NCI-H187 (cell line): ENCODE measurements around the gene PRR22.
"Not testable (repeated sequence)": the region's sequence is repeated elsewhere in the genome, so short reads cannot be mapped to it uniquely, and the experiment has no call there.

Source experiments
- DNase-seq, 2 experiments: peaks; one replicate each; lab custom pipeline; 2025; lab: John Stamatoyannopoulos, UW

PRR22 gene

GRCh38 chr19:5751709-5752108, 32.8 kb downstream of the PRR22 start:
- DNase-seq, result no peak

- no peak for DNase-seq
These were observed 35.0 kb downstream of the PRR22 start for GRCh38 chr19:5749505-5749904.

GRCh38 chr19:5748920-5749319, 35.6 kb downstream of the PRR22 start:
- DNase-seq, result not testable (repeated sequence)

GRCh38 chr19:5744999-5745398, 39.5 kb downstream of the PRR22 start:
- DNase-seq, result not testable (repeated sequence)

GRCh38 chr19:5743630-5744029, 40.9 kb downstream of the PRR22 start:
- DNase-seq, result no peak

- DNase-seq, result no peak
These were observed 42.5 kb downstream of the PRR22 start for GRCh38 chr19:5742051-5742450.

- DNase-seq, result no peak
These were observed 46.1 kb downstream of the PRR22 start for GRCh38 chr19:5738423-5738822.

- not testable (repeated sequence) for DNase-seq
These were observed 51.4 kb downstream of the PRR22 start for GRCh38 chr19:5733172-5733571.
